ENCODE results near the gene PRKAG2.

GRCh38 chr7:151924001-151924400 is 47.1 kb upstream of the PRKAG2 start:
- TF ChIP-seq CTCF (conservative IDR thresholded peaks at IDR 0.05; ENCODE audit: low read depth in 2 of 2) (no peak), POLR2AphosphoS5 (IDR thresholded peaks at IDR 0.05; ENCODE audit: low read depth) (no peak), EZH2phosphoT487 (IDR thresholded peaks at IDR 0.05; ENCODE audit: unreplicated experiment) (no peak), CREB1 (CRISPR knock-in tag; IDR thresholded peaks at IDR 0.05; ENCODE audit: low read depth) (no peak), EZH2 (IDR thresholded peaks at IDR 0.05; ENCODE audit: low read depth, unreplicated experiment) (no peak), NANOG (IDR thresholded peaks at IDR 0.05; ENCODE audit: borderline replicate concordance) (no peak), JUNB (IDR thresholded peaks at IDR 0.05; ENCODE audit: unreplicated experiment) (no peak), ZNF331 (CRISPR knock-in tag; IDR thresholded peaks at IDR 0.05; ENCODE audit: low read depth) (no peak), ZNF114 (CRISPR knock-in tag; IDR thresholded peaks at IDR 0.05) (no peak)
- TF ChIP-seq, protein P1, sequence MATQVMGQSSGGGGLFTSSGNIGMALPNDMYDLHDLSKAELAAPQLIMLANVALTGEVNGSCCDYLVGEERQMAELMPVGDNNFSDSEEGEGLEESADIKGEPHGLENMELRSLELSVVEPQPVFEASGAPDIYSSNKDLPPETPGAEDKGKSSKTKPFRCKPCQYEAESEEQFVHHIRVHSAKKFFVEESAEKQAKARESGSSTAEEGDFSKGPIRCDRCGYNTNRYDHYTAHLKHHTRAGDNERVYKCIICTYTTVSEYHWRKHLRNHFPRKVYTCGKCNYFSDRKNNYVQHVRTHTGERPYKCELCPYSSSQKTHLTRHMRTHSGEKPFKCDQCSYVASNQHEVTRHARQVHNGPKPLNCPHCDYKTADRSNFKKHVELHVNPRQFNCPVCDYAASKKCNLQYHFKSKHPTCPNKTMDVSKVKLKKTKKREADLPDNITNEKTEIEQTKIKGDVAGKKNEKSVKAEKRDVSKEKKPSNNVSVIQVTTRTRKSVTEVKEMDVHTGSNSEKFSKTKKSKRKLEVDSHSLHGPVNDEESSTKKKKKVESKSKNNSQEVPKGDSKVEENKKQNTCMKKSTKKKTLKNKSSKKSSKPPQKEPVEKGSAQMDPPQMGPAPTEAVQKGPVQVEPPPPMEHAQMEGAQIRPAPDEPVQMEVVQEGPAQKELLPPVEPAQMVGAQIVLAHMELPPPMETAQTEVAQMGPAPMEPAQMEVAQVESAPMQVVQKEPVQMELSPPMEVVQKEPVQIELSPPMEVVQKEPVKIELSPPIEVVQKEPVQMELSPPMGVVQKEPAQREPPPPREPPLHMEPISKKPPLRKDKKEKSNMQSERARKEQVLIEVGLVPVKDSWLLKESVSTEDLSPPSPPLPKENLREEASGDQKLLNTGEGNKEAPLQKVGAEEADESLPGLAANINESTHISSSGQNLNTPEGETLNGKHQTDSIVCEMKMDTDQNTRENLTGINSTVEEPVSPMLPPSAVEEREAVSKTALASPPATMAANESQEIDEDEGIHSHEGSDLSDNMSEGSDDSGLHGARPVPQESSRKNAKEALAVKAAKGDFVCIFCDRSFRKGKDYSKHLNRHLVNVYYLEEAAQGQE (IDR thresholded peaks at IDR 0.05; ENCODE audit: unreplicated experiment): no peak
